HepG2 (cell line): Measurements from ENCODE around the gene CYTH1. TPM values are rescaled to one million over a fixed set of nuclear protein-coding genes. Genes with fewer than 3 reads are reported as not detected.

ENCODE experiments used
- ATF3 ChIP-seq: sonication (generic); formaldehyde crosslinking; IDR thresholded peaks from 2 replicates; pipeline ENCODE4 v1.4.0; 2020; ENCODE audit warnings: missing genetic modification reagents
- CTCF ChIP-seq: sonication (generic); formaldehyde crosslinking; IDR thresholded peaks from 2 replicates; pipeline ENCODE4 v1.5.0; 2020; ENCODE audit warnings: mild to moderate bottlenecking, missing genetic modification reagents, moderate library complexity
- EHMT2 ChIP-seq: fragments of 200-600 bp; sonication (generic); IDR thresholded peaks from 2 replicates; pipeline ENCODE4 v1.7.0; 2017; ENCODE audit warnings: antibody characterized with exemption, low read depth, low read length, borderline replicate concordance
- FUBP1 ChIP-seq: sonication (generic); formaldehyde crosslinking; IDR thresholded peaks from 2 replicates; pipeline ENCODE4 v1.5.1; 2020; ENCODE audit warnings: missing genetic modification reagents, mild to moderate bottlenecking, borderline replicate concordance
- HCFC1 ChIP-seq: fragments of 150-350 bp; IDR thresholded peaks from 2 replicates; pipeline ENCODE4 v1.6.1; 2014; ENCODE audit warnings: low read depth, low read length
- HINFP ChIP-seq: sonication (generic); formaldehyde crosslinking; IDR thresholded peaks from 2 replicates; pipeline ENCODE4 v1.4.0; 2020; ENCODE audit warnings: low read depth, mild to moderate bottlenecking, missing genetic modification reagents
- IKZF1 ChIP-seq: fragments of 450-650 bp; IDR thresholded peaks from 2 replicates; pipeline ENCODE4 v1.7.1; 2016
- JUND ChIP-seq: sonication (generic); formaldehyde crosslinking; IDR thresholded peaks from 2 replicates; pipeline ENCODE4 v1.8.0; 2022; ENCODE audit warnings: mild to moderate bottlenecking, missing genetic modification reagents
- LCORL ChIP-seq, 2 experiments: fragments of 450-650 bp in 1 of 2; sonication (generic) in 1 of 2; formaldehyde crosslinking in 1 of 2; IDR thresholded peaks; 2 replicates each; pipeline versions ENCODE4 v1.5.0 to v1.6.1; 2017 to 2020; ENCODE audit warnings: antibody characterized with exemption in 1 of 2, missing genetic modification reagents in 1 of 2
- SIN3B ChIP-seq: fragments of 150-350 bp; IDR thresholded peaks from 2 replicates; pipeline ENCODE4 v1.6.1; 2014; ENCODE audit warnings: low read length
- SMYD3 ChIP-seq: sonication (generic); formaldehyde crosslinking; IDR thresholded peaks from 2 replicates; pipeline ENCODE4 v1.8.1; 2023; ENCODE audit warnings: mild to moderate bottlenecking, missing genetic modification reagents
- SNAPC5 ChIP-seq: sonication (generic); formaldehyde crosslinking; IDR thresholded peaks from 2 replicates; pipeline ENCODE4 v1.8.1; 2023; ENCODE audit warnings: mild to moderate bottlenecking, missing genetic modification reagents, borderline replicate concordance
- TCF7L2 ChIP-seq: IDR thresholded peaks from 2 replicates; pipeline ENCODE4 v1.6.1; 2011; ENCODE audit warnings: mild to moderate bottlenecking, low read depth, low read length, moderate library complexity
- ZFP82 ChIP-seq: sonication (generic); formaldehyde crosslinking; IDR thresholded peaks from 2 replicates; pipeline ENCODE4 v1.5.1; 2020; ENCODE audit warnings: mild to moderate bottlenecking, missing genetic modification reagents, borderline replicate concordance
- ZNF773 ChIP-seq: sonication (generic); formaldehyde crosslinking; IDR thresholded peaks from 2 replicates; pipeline ENCODE4 v1.4.0; 2020; ENCODE audit warnings: missing genetic modification reagents, borderline replicate concordance
- ZSCAN5A ChIP-seq: sonication (generic); formaldehyde crosslinking; IDR thresholded peaks from 2 replicates; pipeline ENCODE4 v1.8.0; 2022; ENCODE audit warnings: mild to moderate bottlenecking, missing genetic modification reagents, borderline replicate concordance
- polyA plus RNA-seq, 8 experiments: library from polyadenylated mRNA; depleted of rRNA in 3 of 8; stranded (reverse) in 7 of 8; unstranded in 1 of 8; fragments of >200 nt; fragmentation: Illumina TruSeq in 4 of 8; extraction: Trizol in 4 of 8; gene quantifications; 2 replicates each; pipeline versions ENCODE4 v1.2.1 to v1.2.3, GENCODE V29; 2011 to 2016; ENCODE audit warnings: low read depth in 4 of 8, missing spikeins in 1 of 8, mixed read lengths in 1 of 8; ENCODE audit not compliant: insufficient read depth in 1 of 8
- total RNA-seq, 5 experiments: library from RNA; depleted of rRNA; stranded (reverse); fragments of >200 nt; fragmentation: Illumina TruSeq; extraction: Trizol; gene quantifications; 2 replicates each; pipeline ENCODE4 v1.2.3, GENCODE V29; 2016; ENCODE audit warnings: low read depth in 1 of 5

The CYTH1 gene
- total and polyA plus RNA-seq, 2 of the 13 experiments (the other 11 are each of a cell fraction or from before 2014, with no cell fraction given) = 20.1 to 48.9 TPM

- TF ChIP-seq FUBP1 (CRISPR knock-in tag) = no peak
- TF ChIP-seq IKZF1 = no peak
- TF ChIP-seq SIN3B = no peak
- TF ChIP-seq CTCF (CRISPR knock-in tag) = no peak
- no peak for TF ChIP-seq HINFP (CRISPR knock-in tag)
- TF ChIP-seq ATF3 = 0 out of 2 replicates have a peak, but pooled peaks have one; percentile 21
- TF ChIP-seq ZSCAN5A (CRISPR knock-in tag) = no peak
- TF ChIP-seq TCF7L2 = no peak
- TF ChIP-seq HCFC1 = no peak
- TF ChIP-seq ZFP82 (CRISPR knock-in tag) = no peak
- TF ChIP-seq ZNF773 = no peak
- TF ChIP-seq SNAPC5 (CRISPR knock-in tag) = no peak
- TF ChIP-seq EHMT2 = no peak
- TF ChIP-seq SMYD3 = no peak
- no peak for TF ChIP-seq LCORL (IDR thresholded peaks at IDR 0.05)
- TF ChIP-seq LCORL (CRISPR knock-in tag; IDR thresholded peaks at IDR 0.05) = peak; percentile 37; the same call in 1 of the 2 replicates
- TF ChIP-seq JUND = no peak
These were observed 35.7 kb downstream of the CYTH1 start (continued) for GRCh38 chr17:78746263-78746948.
